Smooth muscle cell (in vitro differentiated cells): ENCODE measurements around the gene ATP6V0D1. TPM values are rescaled to one million over a fixed set of nuclear protein-coding genes. Genes with fewer than 3 reads are reported as not detected.

ENCODE experiments used
- DNase-seq: peaks from one replicate; lab custom pipeline; 2025; ENCODE audit not compliant: unreplicated experiment; lab: John Stamatoyannopoulos, UW
- H2AFZ ChIP-seq: fragments of 200-600 bp; sonication (generic); 2 replicates; pipeline ENCODE4 v1.6.0; 2016; ENCODE audit warnings: antibody characterized with exemption, low read depth, mild to moderate bottlenecking
- H3F3A ChIP-seq: fragments of 200-600 bp; sonication (generic); 2 replicates; pipeline ENCODE4 v1.6.0; 2017; ENCODE audit warnings: antibody characterized with exemption, low read depth
- H3K27ac ChIP-seq: fragments of 200-600 bp; sonication (generic); 2 replicates; pipeline ENCODE4 v1.5.1; 2016; ENCODE audit warnings: low read depth, mild to moderate bottlenecking
- H3K27me3 ChIP-seq: fragments of 200-600 bp; sonication (generic); 2 replicates; pipeline ENCODE4 v1.6.1; 2016; ENCODE audit warnings: low read depth, mild to moderate bottlenecking
- H3K36me3 ChIP-seq: fragments of 200-600 bp; sonication (generic); 2 replicates; pipeline ENCODE4 v1.5.1; 2016; ENCODE audit warnings: low read depth
- H3K4me1 ChIP-seq: fragments of 200-600 bp; sonication (generic); 2 replicates; pipeline ENCODE4 v1.5.1; 2016; ENCODE audit warnings: low read depth
- H3K4me2 ChIP-seq: fragments of 200-600 bp; sonication (generic); 2 replicates; pipeline ENCODE4 v1.6.0; 2016; ENCODE audit warnings: mild to moderate bottlenecking
- H3K4me3 ChIP-seq: fragments of 200-600 bp; sonication (generic); 2 replicates; pipeline ENCODE4 v1.5.1; 2016; ENCODE audit warnings: mild to moderate bottlenecking
- H3K79me2 ChIP-seq: fragments of 200-600 bp; sonication (generic); 2 replicates; pipeline ENCODE4 v1.6.0; 2016; ENCODE audit warnings: low read depth, mild to moderate bottlenecking
- H3K9ac ChIP-seq: fragments of 200-600 bp; sonication (generic); 2 replicates; pipeline ENCODE4 v1.6.0; 2016; ENCODE audit warnings: low read depth
- H3K9me3 ChIP-seq: fragments of 200-600 bp; sonication (generic); replicated peaks from 2 replicates; pipeline ENCODE4 v1.5.1; 2016; ENCODE audit warnings: low read depth
- H4K20me1 ChIP-seq: fragments of 200-600 bp; sonication (generic); 2 replicates; pipeline ENCODE4 v1.6.0; 2016; ENCODE audit warnings: low read depth
- CTCF ChIP-seq: fragments of 200-600 bp; sonication (generic); IDR thresholded peaks from 2 replicates; pipeline ENCODE4 v1.5.1; 2017; ENCODE audit warnings: borderline replicate concordance, mild to moderate bottlenecking, antibody characterized with exemption; ENCODE audit not compliant: insufficient read depth, poor library complexity, severe bottlenecking
- WGBS: methylation state at CpG from one replicate; pipeline ENCODE4 v1.1.7; 2016; ENCODE audit warnings: low lambda C conversion rate; 5-methylcytosine and 5-hydroxymethylcytosine counted together
- polyA plus RNA-seq: library from polyadenylated mRNA; unstranded; fragments of >200 nt; fragmentation: Nextera tagmentation; extraction: Ambion mirVana; gene quantifications from 2 replicates; pipeline ENCODE4 v1.2.1, GENCODE V29; 2016
- total RNA-seq: library from RNA; depleted of rRNA; stranded (reverse); fragments of >200 nt; gene quantifications from 2 replicates; pipeline ENCODE4 v1.2.3, GENCODE V29; 2014

The ATP6V0D1 gene
- total and polyA plus RNA-seq, 2 experiments from 2014 or later: 96.8 to 114 TPM

GRCh38 chr16:67471758-67472384 is 9.1 kb downstream of the ATP6V0D1 start:
- Histone ChIP-seq H2AFZ (no peak overlapping the region), H3K27ac (no peak overlapping the region), H4K20me1 (peaks cover 100% of the 10 kb centered on the region), H3F3A (no peaks in the 10 kb centered on the region), H3K9ac (no peak overlapping the region), H3K79me2 (peaks cover 83% of the 10 kb centered on the region), H3K36me3 (no peaks in the 10 kb centered on the region), H3K4me1 (no peaks in the 10 kb centered on the region), H3K27me3 (no peaks in the 10 kb centered on the region), H3K9me3 (no peaks in the 10 kb centered on the region), H3K4me2 (no peak overlapping the region), H3K4me3 (no peak overlapping the region)
- no peak for DNase-seq
- WGBS: over 99% methylated on average over 6 of the region's 6 CpGs
- no peak for TF ChIP-seq CTCF

- Histone ChIP-seq H2AFZ (no peak overlapping the region), H3K36me3 (no peaks in the 10 kb centered on the region), H3K4me3 (no peak overlapping the region), H3K9ac (no peak overlapping the region), H4K20me1 (peaks cover 99% of the 10 kb centered on the region), H3K9me3 (no peaks in the 10 kb centered on the region), H3F3A (no peaks in the 10 kb centered on the region), H3K79me2 (peaks cover 70% of the 10 kb centered on the region), H3K27me3 (no peaks in the 10 kb centered on the region), H3K4me1 (no peaks in the 10 kb centered on the region), H3K27ac (no peak overlapping the region), H3K4me2 (no peak overlapping the region)
- WGBS: 97% methylated on average over 7 of the region's 7 CpGs
- TF ChIP-seq CTCF: no peak
- DNase-seq: no peak
Measured at GRCh38 chr16:67470359-67470758, 10.6 kb downstream of the ATP6V0D1 start.

GRCh38 chr16:67468731-67469130 is 12.2 kb downstream of the ATP6V0D1 start:
- 73% methylated on average over 5 of the region's 5 CpGs for WGBS
- no peaks in the 10 kb centered on the region for H3K27me3 ChIP-seq
- H3K79me2 ChIP-seq: peaks cover 68% of the 10 kb centered on the region
- DNase-seq: no peak
- H3K4me2 ChIP-seq: no peak overlapping the region
- H3K4me1 ChIP-seq: no peaks in the 10 kb centered on the region
- no peak overlapping the region for H3K9ac ChIP-seq
- no peak overlapping the region for H3K27ac ChIP-seq
- no peak overlapping the region for H2AFZ ChIP-seq
- H3K4me3 ChIP-seq: no peak overlapping the region
- H3K36me3 ChIP-seq: no peaks in the 10 kb centered on the region
- no peaks in the 10 kb centered on the region for H3K9me3 ChIP-seq
- TF ChIP-seq CTCF: no peak
- H4K20me1 ChIP-seq: peaks cover 99% of the 10 kb centered on the region
- no peaks in the 10 kb centered on the region for H3F3A ChIP-seq

- TF ChIP-seq CTCF: no peak
- no peaks in the 10 kb centered on the region for H3K4me1 ChIP-seq
- H2AFZ ChIP-seq: no peak overlapping the region
- no peaks in the 10 kb centered on the region for H3F3A ChIP-seq
- H3K4me3 ChIP-seq: no peak overlapping the region
- no peaks in the 10 kb centered on the region for H3K9me3 ChIP-seq
- no peak overlapping the region for H3K9ac ChIP-seq
- H3K36me3 ChIP-seq: no peaks in the 10 kb centered on the region
- H3K79me2 ChIP-seq: peaks cover 58% of the 10 kb centered on the region
- no peaks in the 10 kb centered on the region for H3K27me3 ChIP-seq
- peaks cover 99% of the 10 kb centered on the region for H4K20me1 ChIP-seq
- no peak for DNase-seq
- no peak overlapping the region for H3K4me2 ChIP-seq
- no peak overlapping the region for H3K27ac ChIP-seq
- WGBS: 92% methylated on average over 6 of the region's 6 CpGs
Measured at GRCh38 chr16:67466581-67466980, 14.4 kb downstream of the ATP6V0D1 start.
